Effector memory CD4-positive, alpha-beta T cell (primary cell): ENCODE results near the gene FGR.
"Not testable (repeated sequence)": the region's sequence is repeated elsewhere in the genome, so short reads cannot be mapped to it uniquely, and the experiment has no call there.

Experiments used
- DNase-seq, 3 donors: peaks; one replicate each; pipeline ENCODE4 v3.0.0-alpha.2; 2020
- H3K27ac ChIP-seq: 2 replicates; pipeline ENCODE4 v1.7.0; 2013; ENCODE audit warnings: mild to moderate bottlenecking, low read length, moderate library complexity; ENCODE audit not compliant: insufficient read depth, poor library complexity, severe bottlenecking
- H3K27me3 ChIP-seq: replicated peaks from 2 replicates; pipeline ENCODE4 v1.7.0; 2013; ENCODE audit warnings: mild to moderate bottlenecking, low read length; ENCODE audit not compliant: insufficient read depth, control insufficient read depth, poor library complexity, severe bottlenecking
- H3K36me3 ChIP-seq: 2 replicates; pipeline ENCODE4 v1.7.0; 2013; ENCODE audit warnings: mild to moderate bottlenecking, low read length, moderate library complexity; ENCODE audit not compliant: control insufficient read depth, insufficient read depth
- H3K4me1 ChIP-seq: 2 replicates; pipeline ENCODE4 v1.7.0; 2013; ENCODE audit warnings: low read length, mild to moderate bottlenecking; ENCODE audit not compliant: control insufficient read depth, insufficient read depth, poor library complexity, severe bottlenecking
- H3K4me3 ChIP-seq: 2 replicates; pipeline ENCODE4 v1.7.0; 2013; ENCODE audit warnings: low read length, low read depth, mild to moderate bottlenecking; ENCODE audit not compliant: insufficient read depth, poor library complexity, severe bottlenecking
- H3K9me3 ChIP-seq: 2 replicates; pipeline ENCODE4 v1.7.0; 2013; ENCODE audit warnings: mild to moderate bottlenecking, low read length, moderate library complexity; ENCODE audit not compliant: control insufficient read depth
- total RNA-seq, 3 donors: gene quantifications; one replicate each; lab custom pipeline; 2026; lab: John Stamatoyannopoulos, UW

The FGR gene
- 1.2 to 30.2 (median 1.4) reads per million in 3 donors for total RNA-seq

DNA sequence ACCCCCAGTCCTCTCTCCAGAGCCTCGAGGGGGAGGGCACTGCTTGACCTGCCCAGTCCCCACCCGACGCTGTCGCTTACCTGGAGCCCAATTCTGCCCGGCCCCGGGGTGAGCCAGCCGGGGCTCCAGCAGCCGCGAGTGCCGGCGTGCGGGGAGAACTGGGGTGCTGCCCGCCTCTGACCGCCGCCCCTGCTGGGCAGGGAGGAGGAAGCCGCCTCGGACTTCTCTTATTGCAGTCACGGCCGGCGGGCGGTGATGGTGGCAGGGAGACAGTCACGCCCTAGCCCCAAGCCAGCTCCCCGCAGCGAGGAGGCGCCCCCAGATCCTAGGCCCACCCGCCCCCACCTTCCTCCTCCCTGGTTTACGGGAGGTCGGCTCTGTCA lies at the start of gene FGR:
Gene FGR, minus strand, starts transcription at position 201 of the 383 bp plus-strand sequence. CDS start 11,269 bp downstream, outside the sequence.
- H3K4me1 ChIP-seq = peaks cover 45% of the 10 kb centered on the region
- no peaks in the 10 kb centered on the region for H3K9me3 ChIP-seq
- H3K27ac ChIP-seq = peak within 1 kb of the TSS; percentile 53
- DNase-seq = no peak
- H3K36me3 ChIP-seq = no peaks in the 10 kb centered on the region
- peak within 1 kb of the TSS; percentile 51 for H3K4me3 ChIP-seq
- H3K27me3 ChIP-seq = no peaks in the 10 kb centered on the region

DNA sequence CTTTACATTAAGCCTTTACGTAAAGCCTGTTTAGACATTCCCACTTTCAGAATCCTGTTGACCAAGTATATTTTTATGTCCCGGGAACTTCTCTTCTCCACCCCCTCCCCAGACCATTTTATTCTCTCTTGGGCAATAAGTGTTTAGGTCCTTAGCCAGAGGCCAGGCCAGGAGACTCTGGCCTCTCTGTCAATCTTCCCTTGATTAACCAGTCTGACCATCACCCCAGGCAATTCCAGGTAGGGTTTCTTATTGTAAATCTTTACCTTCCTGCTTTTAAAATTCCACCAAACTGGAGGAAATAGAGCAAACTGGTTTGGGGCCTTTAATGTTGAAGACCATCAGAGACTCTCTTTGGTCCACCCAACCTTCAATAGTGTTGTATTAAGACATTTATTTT lies 49.2 kb upstream of the FGR start:
- Histone ChIP-seq H3K27me3 (no peaks in the 10 kb centered on the region), H3K36me3 (no peaks in the 10 kb centered on the region)
- no peak for DNase-seq

DNA sequence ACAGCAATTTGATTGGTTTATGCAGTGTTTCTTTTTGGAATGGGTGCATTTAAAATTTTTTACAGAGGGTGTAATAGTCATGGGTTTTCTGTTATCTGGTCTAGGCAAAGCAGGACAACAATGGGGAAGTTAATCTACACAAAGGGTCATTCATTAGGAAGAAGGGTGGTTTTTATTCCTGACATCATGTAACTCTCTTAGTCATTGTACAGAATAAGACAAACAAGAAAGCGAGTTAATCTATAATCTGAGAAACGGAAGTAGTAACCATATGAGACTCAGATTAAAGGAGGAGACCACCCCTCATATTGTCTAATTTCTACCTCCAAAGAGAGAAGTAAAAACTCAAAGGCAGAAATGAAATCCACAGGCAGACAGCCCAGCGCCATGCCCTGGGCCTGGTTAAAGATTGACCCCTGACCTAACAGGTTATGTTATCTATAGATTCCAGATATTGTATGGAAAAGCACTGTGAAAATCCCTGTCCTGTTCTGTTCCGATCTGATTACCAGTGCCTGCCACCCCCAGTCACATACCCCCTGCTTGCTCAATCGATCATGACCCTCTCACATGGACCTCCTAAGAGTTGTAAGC lies 47.5 kb upstream of the FGR start:
- no peaks in the 10 kb centered on the region for H3K4me1 ChIP-seq
- H3K36me3 ChIP-seq = no peaks in the 10 kb centered on the region
- no peak for DNase-seq
- H3K9me3 ChIP-seq = no peaks in the 10 kb centered on the region
- no peak overlapping the region for H3K4me3 ChIP-seq
- no peaks in the 10 kb centered on the region for H3K27me3 ChIP-seq
- no peak overlapping the region for H3K27ac ChIP-seq

More for the DNA sequence above, 49.2 kb upstream of the FGR start:
- H3K4me1 ChIP-seq = no peaks in the 10 kb centered on the region
- no peak overlapping the region for H3K4me3 ChIP-seq
- H3K27ac ChIP-seq = no peak overlapping the region
- no peaks in the 10 kb centered on the region for H3K9me3 ChIP-seq

DNA sequence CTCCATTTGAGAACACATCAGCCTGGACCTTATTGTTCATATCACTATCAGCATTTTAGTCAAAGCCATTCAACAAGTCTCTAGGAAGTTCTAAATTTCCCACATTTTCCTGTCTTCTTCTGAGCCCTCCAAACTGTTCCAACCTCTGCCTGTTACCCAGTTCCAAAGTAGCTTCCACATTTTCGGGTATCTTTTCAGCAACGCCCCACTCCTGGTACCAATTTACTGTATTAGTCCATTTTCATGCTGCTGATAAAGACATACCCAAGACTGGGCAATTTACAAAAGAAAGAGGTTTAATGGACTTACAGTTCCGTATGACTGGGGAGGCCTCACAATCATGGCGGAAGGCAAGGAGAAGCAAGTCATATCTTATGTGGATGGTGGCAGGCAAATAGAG lies 46.6 kb upstream of the FGR start:
- not testable (repeated sequence) for H3K36me3 ChIP-seq, H3K4me1 ChIP-seq, DNase-seq, H3K4me3 ChIP-seq, H3K9me3 ChIP-seq, H3K27me3 ChIP-seq, H3K27ac ChIP-seq

DNA sequence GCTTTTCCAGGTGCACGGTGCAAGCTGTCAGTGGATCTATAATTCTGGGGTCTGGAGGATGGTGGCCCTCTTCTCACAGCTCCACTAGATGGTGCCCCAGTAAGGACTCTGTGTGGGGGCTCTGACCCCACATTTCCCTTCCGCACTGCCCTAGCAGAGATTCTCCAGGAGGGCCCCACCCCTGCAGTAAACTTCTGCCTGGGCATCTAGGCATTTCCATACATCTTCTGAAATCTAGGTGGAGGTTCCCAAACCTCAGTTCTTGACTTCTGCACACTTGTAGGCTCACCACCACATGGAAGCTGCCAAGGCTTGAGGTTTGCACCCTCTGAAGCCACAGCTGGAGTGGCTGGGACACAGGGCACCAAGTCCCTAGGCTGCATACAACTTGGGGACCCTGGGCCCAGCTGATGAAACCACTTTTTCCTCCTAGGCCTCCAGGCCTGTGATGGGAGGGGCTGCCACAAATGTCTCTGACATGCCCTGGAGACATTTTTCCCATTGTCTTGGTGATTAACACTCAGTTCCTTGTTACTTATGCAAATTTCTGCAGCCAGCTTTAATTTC lies 45.3 kb upstream of the FGR start:
- not testable (repeated sequence) for H3K4me1 ChIP-seq, DNase-seq, H3K36me3 ChIP-seq, H3K9me3 ChIP-seq, H3K4me3 ChIP-seq, H3K27me3 ChIP-seq, H3K27ac ChIP-seq

DNA sequence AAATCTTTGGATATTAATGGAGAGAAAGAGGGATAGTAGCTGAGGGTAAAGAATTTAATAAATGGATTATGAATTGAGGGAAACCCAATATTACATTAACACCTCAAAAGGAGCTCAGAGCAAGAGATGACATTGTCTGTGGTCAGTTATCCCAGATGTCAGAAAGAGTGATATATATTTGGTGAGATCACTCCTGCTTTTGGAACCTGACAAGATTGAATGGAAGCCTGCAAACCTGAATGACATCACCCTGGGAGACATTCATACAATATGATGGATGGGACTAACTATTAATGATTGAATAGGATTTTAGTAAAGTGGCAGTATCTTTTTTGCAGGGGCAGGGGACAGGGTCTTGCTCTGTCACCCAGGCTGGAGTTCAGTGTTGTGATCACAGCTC lies 43.8 kb upstream of the FGR start:
- Histone ChIP-seq H3K36me3 (no peaks in the 10 kb centered on the region), H3K27ac (no peak overlapping the region), H3K27me3 (no peaks in the 10 kb centered on the region), H3K4me3 (no peak overlapping the region), H3K4me1 (no peaks in the 10 kb centered on the region), H3K9me3 (no peaks in the 10 kb centered on the region)
- no peak for DNase-seq

DNA sequence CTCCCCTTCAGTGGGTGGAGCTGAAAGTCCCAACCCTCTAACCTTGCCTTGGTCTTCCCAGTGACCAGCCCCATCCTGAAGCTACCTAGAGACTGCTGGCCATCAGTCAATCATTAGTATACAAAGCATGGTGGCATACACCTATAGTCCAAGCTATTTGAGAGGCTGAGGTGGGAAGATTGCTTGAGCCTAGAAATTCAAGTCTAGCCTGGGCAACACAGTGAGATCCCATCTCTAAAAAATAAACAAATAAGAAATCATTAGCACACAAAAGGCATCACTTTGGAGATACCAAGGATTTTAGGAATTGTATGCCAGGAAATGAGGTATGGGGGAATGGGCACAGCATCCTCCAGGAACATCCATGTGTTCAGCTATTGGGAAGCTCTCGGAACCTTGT lies 41.4 kb upstream of the FGR start:
- no peaks in the 10 kb centered on the region for H3K27me3 ChIP-seq
- no peak for DNase-seq
- H3K9me3 ChIP-seq = no peaks in the 10 kb centered on the region
- H3K36me3 ChIP-seq = no peaks in the 10 kb centered on the region
- no peak overlapping the region for H3K27ac ChIP-seq
- H3K4me3 ChIP-seq = no peak overlapping the region
- H3K4me1 ChIP-seq = peaks cover 3% of the 10 kb centered on the region

DNA sequence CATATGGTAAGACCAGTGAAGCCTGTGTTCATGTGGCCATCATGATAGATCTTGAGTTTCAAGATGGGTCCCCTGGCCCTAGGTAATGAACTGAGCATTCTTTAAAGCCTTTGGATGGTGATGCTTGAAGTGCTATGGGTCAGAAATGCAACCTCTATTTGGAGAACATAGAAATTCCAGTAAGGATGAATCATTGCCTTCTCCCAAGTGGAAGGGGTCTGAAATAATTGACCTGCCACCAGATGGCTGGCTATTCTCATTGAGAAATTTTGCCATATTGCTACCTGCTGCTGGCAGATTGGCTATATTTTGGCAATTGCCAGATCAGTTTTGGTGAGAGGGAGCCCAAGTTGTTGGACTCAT lies 37.7 kb upstream of the FGR start:
- no peak overlapping the region for H3K4me3 ChIP-seq
- H3K36me3 ChIP-seq = no peaks in the 10 kb centered on the region
- no peaks in the 10 kb centered on the region for H3K27me3 ChIP-seq
- peaks cover 15% of the 10 kb centered on the region for H3K4me1 ChIP-seq
- no peak for DNase-seq
- peak overlapping the region; percentile 87 for H3K27ac ChIP-seq
- H3K9me3 ChIP-seq = no peaks in the 10 kb centered on the region

DNA sequence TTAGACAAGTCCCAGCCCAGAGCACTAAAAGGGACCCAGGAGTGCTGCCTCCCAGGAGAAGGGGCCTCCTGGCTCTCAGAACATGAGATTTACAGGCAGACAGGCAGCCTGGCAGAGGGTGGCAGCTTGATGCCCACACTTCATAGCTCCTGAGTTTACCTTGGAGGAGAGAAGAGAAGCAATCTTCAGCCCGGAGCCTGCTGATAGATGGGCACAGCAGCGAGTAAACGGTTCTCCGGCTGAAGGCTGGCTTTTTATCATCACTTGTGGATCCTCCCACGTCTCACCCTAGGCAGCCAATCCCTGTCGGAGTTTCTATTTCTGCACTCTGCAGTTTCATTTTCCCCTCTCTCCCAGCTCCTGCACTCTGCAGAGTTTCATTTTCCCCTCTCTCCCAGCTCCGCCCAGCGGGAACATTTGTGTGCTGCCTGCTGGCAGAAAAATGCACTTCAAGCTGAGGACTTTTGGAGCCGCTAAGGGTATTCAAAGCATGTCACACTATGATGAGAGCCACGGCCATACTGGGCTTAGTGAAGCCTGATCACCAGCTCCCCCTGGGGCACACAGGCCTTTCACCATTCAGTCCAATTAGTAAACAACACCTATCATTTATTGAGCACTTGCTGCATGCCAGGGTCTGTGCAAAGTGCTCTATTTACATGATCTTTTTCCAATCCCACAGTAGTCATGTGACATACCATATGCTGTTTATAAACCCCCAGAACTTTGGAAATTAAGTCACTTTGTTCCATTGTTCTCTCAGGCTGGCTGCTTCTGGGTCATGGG lies 37.2 kb upstream of the FGR start, which contains the start of gene IFI6:
Gene IFI6, minus strand, starts transcription at position 229 of the 786 bp plus-strand sequence. CDS start 2,878 bp downstream, outside the sequence.
- Histone ChIP-seq H3K4me1 (peaks cover 15% of the 10 kb centered on the region), H3K27ac (peak within 1 kb of the TSS; percentile 87), H3K36me3 (no peaks in the 10 kb centered on the region), H3K9me3 (no peaks in the 10 kb centered on the region), H3K27me3 (no peaks in the 10 kb centered on the region), H3K4me3 (peak within 1 kb of the TSS; percentile 64)
- peak; percentile 63 to 73 (median 71) for DNase-seq

DNA sequence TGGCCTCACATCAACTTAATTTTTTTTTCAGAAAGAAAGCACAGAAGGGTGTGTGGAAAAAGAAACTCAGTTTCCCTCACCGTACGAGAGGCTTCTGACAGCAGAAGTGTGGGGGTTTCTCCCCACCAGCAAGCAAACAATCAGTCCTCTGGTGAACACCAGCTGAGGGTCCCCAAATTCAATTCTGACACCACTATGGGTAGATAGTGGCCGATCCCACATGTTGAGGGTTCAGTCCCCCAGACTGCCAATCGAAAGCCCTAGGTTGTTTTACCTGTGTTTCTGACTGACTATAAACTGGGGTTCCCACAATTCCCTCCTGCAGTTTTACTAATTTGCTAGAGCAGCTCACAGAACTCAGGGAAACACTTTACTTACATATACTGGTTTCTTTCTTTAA lies 34.9 kb upstream of the FGR start:
- no peak for DNase-seq
- Histone ChIP-seq H3K36me3 (peaks cover 4% of the 10 kb centered on the region), H3K9me3 (no peaks in the 10 kb centered on the region), H3K27me3 (no peaks in the 10 kb centered on the region), H3K27ac (peak overlapping the region; percentile 56), H3K4me3 (no peak overlapping the region), H3K4me1 (peaks cover 15% of the 10 kb centered on the region)
